Endothelial cell of umbilical vein (primary cell): ENCODE results near the gene SH3GL1. TPM values are rescaled to one million over a fixed set of nuclear protein-coding genes. Genes with fewer than 3 reads are reported as not detected.

Experiments
- BruUV-seq: library from RNA; stranded (reverse); fragments of 400-500 nt; replicated peaks from 2 replicates; lab custom pipeline; 2021; lab: Mats Ljungman, UMichigan
- CTCF ChIA-PET: fragments of 300-600, 350-600 bp; sonication (Branson Sonifier 250); formaldehyde crosslinking; loops from one replicate; lab custom pipeline; 2021; ENCODE audit warnings: antibody characterized with exemption, inconsistent platforms; lab: Charles Lee
- POLR2A ChIA-PET: fragments of 300-600, 350-600 bp; sonication (Branson Sonifier 250); formaldehyde crosslinking; loops from one replicate; lab custom pipeline; 2021; ENCODE audit warnings: antibody characterized with exemption, inconsistent platforms; lab: Charles Lee
- DNase-seq: peaks from one replicate; pipeline ENCODE4 v3.0.0-alpha.2; 2011; ENCODE audit warnings: low read depth, low spot score
- FAIRE-seq: peaks from 2 replicates; lab custom pipeline; 2011; peaks lifted over from hg19 to GRCh38; lab: Jason Lieb, UNC
- H2AFZ ChIP-seq: 2 replicates; pipeline ENCODE4 v1.6.0; 2012; ENCODE audit warnings: low read depth, low read length, control low read depth, inconsistent platforms
- H3K27ac ChIP-seq: 2 replicates; pipeline ENCODE4 v1.5.1; 2011; ENCODE audit warnings: low read depth, mild to moderate bottlenecking, control low read depth, low read length, moderate library complexity; ENCODE audit not compliant: insufficient read depth
- H3K27me3 ChIP-seq, 2 experiments: 2 replicates each; pipeline versions ENCODE4 v1.6.0 to v1.6.1; 2011; ENCODE audit warnings: low read length in 2 of 2, mixed read lengths in 1 of 2; ENCODE audit not compliant: control insufficient read depth in 2 of 2, insufficient read depth in 2 of 2
- H3K36me3 ChIP-seq, 2 experiments: 2 replicates in 1 of 2; 3 replicates in 1 of 2; pipeline ENCODE4 v1.5.1; 2011; ENCODE audit warnings: low read length in 2 of 2, mild to moderate bottlenecking in 1 of 2, moderate library complexity in 1 of 2; ENCODE audit not compliant: control insufficient read depth in 2 of 2, insufficient read depth in 2 of 2; ENCODE audit errors: extremely low read depth in 1 of 2
- H3K4me1 ChIP-seq: 3 replicates; pipeline ENCODE4 v1.5.1; 2011; ENCODE audit warnings: mild to moderate bottlenecking, low read length; ENCODE audit not compliant: control insufficient read depth, insufficient read depth; ENCODE audit errors: extremely low read depth
- H3K4me2 ChIP-seq: 2 replicates; pipeline ENCODE4 v1.6.1; 2011; ENCODE audit warnings: low read length, control low read depth, mixed read lengths; ENCODE audit not compliant: insufficient read depth
- H3K4me3 ChIP-seq, 3 experiments: fragments of 200-600 bp in 1 of 3; sonication (generic), shearing (Covaris generic) in 1 of 3; replicated peaks in 1 of 3; 2 replicates each; pipeline ENCODE4 v1.5.1; 2011 to 2016; ENCODE audit warnings: control low read depth in 3 of 3, low read length in 3 of 3, mild to moderate bottlenecking in 2 of 3, inconsistent platforms in 1 of 3, low read depth in 1 of 3, moderate library complexity in 1 of 3; ENCODE audit not compliant: insufficient read depth in 1 of 3
- H3K79me2 ChIP-seq: 2 replicates; pipeline ENCODE4 v1.6.0; 2012; ENCODE audit warnings: low read length, inconsistent platforms; ENCODE audit not compliant: control insufficient read depth, insufficient read depth
- H3K9ac ChIP-seq: replicated peaks from 2 replicates; pipeline ENCODE3; 2011; ENCODE audit warnings: low read length, control low read depth; ENCODE audit not compliant: insufficient read depth; ENCODE audit errors: extremely low read depth
- H3K9me1 ChIP-seq: replicated peaks from 3 replicates; pipeline ENCODE4 v1.6.0; 2011; ENCODE audit warnings: mild to moderate bottlenecking, low read length; ENCODE audit not compliant: control insufficient read depth, insufficient read depth; ENCODE audit errors: extremely low read depth
- H3K9me3 ChIP-seq: replicated peaks from 2 replicates; pipeline ENCODE4 v1.5.1; 2012; ENCODE audit warnings: low read length, inconsistent platforms; ENCODE audit not compliant: control insufficient read depth, insufficient read depth
- H4K20me1 ChIP-seq: replicated peaks from 2 replicates; pipeline ENCODE3; 2011; ENCODE audit warnings: mild to moderate bottlenecking, low read length; ENCODE audit not compliant: control insufficient read depth, insufficient read depth; ENCODE audit errors: extremely low read depth
- CTCF ChIP-seq, 2 donors: IDR thresholded peaks; 1 replicate in 1 of 2; 2 replicates in 1 of 2; pipeline ENCODE4 v1.5.1; 2011; ENCODE audit warnings: low read length in 2 of 2, mild to moderate bottlenecking in 2 of 2, moderate library complexity in 2 of 2, control low read depth in 1 of 2, inconsistent platforms in 1 of 2, low read depth in 1 of 2; ENCODE audit not compliant: insufficient read depth in 1 of 2; ENCODE audit errors: extremely low read depth in 1 of 2
- EZH2 ChIP-seq: IDR thresholded peaks from 2 replicates; pipeline ENCODE4 v1.6.1; 2012; ENCODE audit warnings: borderline replicate concordance, low read depth, mild to moderate bottlenecking, moderate library complexity, low read length, inconsistent platforms; ENCODE audit not compliant: severe bottlenecking
- FOS ChIP-seq: IDR thresholded peaks from 2 replicates; pipeline ENCODE4 v1.6.1; 2011; ENCODE audit warnings: mild to moderate bottlenecking, low read length, moderate library complexity, borderline replicate concordance; ENCODE audit not compliant: insufficient read depth
- GATA2 ChIP-seq: IDR thresholded peaks from 2 replicates; pipeline ENCODE4 v1.7.0; 2011; ENCODE audit warnings: low read depth, mild to moderate bottlenecking, moderate library complexity, mixed read lengths, low read length; ENCODE audit not compliant: insufficient read length, insufficient read depth
- JUN ChIP-seq: IDR thresholded peaks from 2 replicates; pipeline ENCODE4 v1.6.1; 2011; ENCODE audit warnings: borderline replicate concordance, low read depth; ENCODE audit not compliant: insufficient read length, insufficient read depth
- MAX ChIP-seq: IDR thresholded peaks from 2 replicates; pipeline ENCODE4 v1.6.1; 2011; ENCODE audit not compliant: insufficient read depth, insufficient read length
- MYC ChIP-seq: IDR thresholded peaks from one replicate; pipeline ENCODE4 v1.6.1; 2011; ENCODE audit warnings: mild to moderate bottlenecking, low read depth, low read length
- POLR2A ChIP-seq: IDR thresholded peaks from 2 replicates; pipeline ENCODE4 v1.6.1; 2012; ENCODE audit warnings: low read depth, mild to moderate bottlenecking, control low read depth, low read length
- POLR2AphosphoS5 ChIP-seq: IDR thresholded peaks from 2 replicates; pipeline ENCODE4 v1.6.1; 2012; ENCODE audit warnings: low read depth, mild to moderate bottlenecking, control low read depth, low read length, moderate library complexity; ENCODE audit not compliant: insufficient read depth
- dilution Hi-C: fragments of 300-500 bp; cut with MboI; formaldehyde crosslinking; loops from one replicate; pipeline ENCODE4 v1.15.0; 2019; ENCODE audit warnings: low sequenced_read_pairs; ENCODE audit not compliant: extremely low pct_ligation_motif_present
- intact Hi-C: fragments of 100-400 bp; cut with micrococcal nuclease; formaldehyde crosslinking; loops from one replicate; pipeline ENCODE4 v1.10.0; 2022
- polyA plus RNA-seq, 4 experiments: library from polyadenylated mRNA; depleted of rRNA in 3 of 4; stranded (reverse) in 3 of 4; unstranded in 1 of 4; fragments of >200 nt; gene quantifications; 2 replicates each; pipeline versions ENCODE4 v1.2.1 to v1.2.3, GENCODE V29; 2011 to 2012; ENCODE audit warnings: missing spikeins in 1 of 4
- total RNA-seq: library from RNA; stranded (reverse); gene quantifications from 2 replicates; pipeline ENCODE4 v1.2.3, GENCODE V29; 2021

SH3GL1 gene
- total and polyA plus RNA-seq, 2 donors (not counting 3 experiments of a cell fraction or from before 2014, with no cell fraction given), result 143 to 145 TPM

GRCh38 chr19:4449022-4449638 lies 48.8 kb upstream of the SH3GL1 start:
- DNase-seq (no peak), FAIRE-seq (no peak)
- no peak overlapping the region for H3K4me2 ChIP-seq
- H3K79me2 ChIP-seq, result no peaks in the 10 kb centered on the region
- POLR2A ChIA-PET, result no interaction called here
- no peak overlapping the region for H3K4me3 ChIP-seq
- H3K36me3 ChIP-seq, result peaks cover 16 to 66% of the 10 kb centered on the region in 2 experiments
- no peak overlapping the region for H3K27ac ChIP-seq
- TF ChIP-seq MYC (no peak), MAX (no peak), GATA2 (no peak), EZH2 (no peak), FOS (no peak), POLR2AphosphoS5 (no peak), CTCF (IDR thresholded peaks at IDR 0.05; ENCODE audit: extremely low read depth in 1 of 2, insufficient read depth in 1 of 2, low read depth in 1 of 2, low read length in 2 of 2) (no peak), JUN (no peak), POLR2A (no peak)
- intact Hi-C loops (no loop called here), dilution Hi-C loops (no loop called here)
- CTCF ChIA-PET, result interaction anchor here (0.8 kb wide), 1 partner anchor 33 kb away, joined by 3 read pairs; no protein-coding TSS in a partner anchor
- no peaks in the 10 kb centered on the region for H4K20me1 ChIP-seq
- BruUV-seq, result no TSS peak
- no peaks in the 10 kb centered on the region for H3K9me3 ChIP-seq
- no peak overlapping the region for H2AFZ ChIP-seq
- no peaks in the 10 kb centered on the region for H3K4me1 ChIP-seq
- no peaks in the 10 kb centered on the region for H3K9me1 ChIP-seq
- no peak overlapping the region for H3K9ac ChIP-seq
- H3K27me3 ChIP-seq, result no peaks in the 10 kb centered on the region
